H54 (cell line): ENCODE measurements around the gene PALB2.

Experiments used
- DNase-seq: peaks from one replicate; pipeline ENCODE4 v3.0.0; 2011; ENCODE audit warnings: low spot score, mixed read lengths; ENCODE audit not compliant: insufficient read length
- FAIRE-seq: peaks from 3 replicates; lab custom pipeline; 2011; peaks lifted over from hg19 to GRCh38; lab: Jason Lieb, UNC
- POLR2A ChIP-seq: IDR thresholded peaks from 2 replicates; pipeline ENCODE4 v1.6.1; 2011; ENCODE audit warnings: low read depth, mild to moderate bottlenecking, low read length

Gene PALB2

GRCh38 chr16:23581764-23582163, 59.3 kb downstream of the PALB2 start:
- DNase-seq: no peak
- no peak for TF ChIP-seq POLR2A
- no peak for FAIRE-seq

- DNase-seq: no peak
- no peak for FAIRE-seq
- no peak for TF ChIP-seq POLR2A
These were observed 60.7 kb downstream of the PALB2 start for GRCh38 chr16:23580391-23580790.

GRCh38 chr16:23579371-23579770, 61.7 kb downstream of the PALB2 start:
- no peak for TF ChIP-seq POLR2A
- DNase-seq (no peak), FAIRE-seq (no peak)

- TF ChIP-seq POLR2A: no peak
- no peak for FAIRE-seq
- DNase-seq: no peak
These were observed 62.8 kb downstream of the PALB2 start for GRCh38 chr16:23578101-23578830.

- FAIRE-seq: no peak
- no peak for DNase-seq
- TF ChIP-seq POLR2A: no peak
These were observed 63.6 kb downstream of the PALB2 start for GRCh38 chr16:23577493-23577892.

DNA sequence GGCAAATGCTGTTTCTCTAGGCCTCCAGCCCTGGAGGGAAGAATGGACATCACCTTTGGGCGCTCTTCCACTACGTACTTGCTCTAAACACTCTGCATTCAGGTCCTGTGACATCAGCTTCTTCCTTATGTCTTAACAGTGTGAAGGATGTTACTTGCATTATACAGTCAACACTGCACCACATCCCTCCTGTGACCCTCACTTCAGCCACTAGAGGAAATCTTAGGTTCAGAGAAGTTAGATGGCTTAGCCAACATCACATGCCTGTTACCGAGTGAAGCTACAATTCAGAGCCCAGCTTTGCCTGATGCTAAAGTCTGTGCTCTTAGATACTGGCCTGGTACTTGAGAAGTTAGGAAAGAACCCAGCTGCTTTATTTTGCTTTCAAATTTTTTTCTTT, 65.3 kb downstream of the PALB2 start:
- no peak for FAIRE-seq
- no peak for DNase-seq
- no peak for TF ChIP-seq POLR2A

GRCh38 chr16:23573817-23574216, 67.3 kb downstream of the PALB2 start:
- FAIRE-seq: no peak
- TF ChIP-seq POLR2A: no peak
- DNase-seq: no peak

- no peak for FAIRE-seq
- no peak for TF ChIP-seq POLR2A
- no peak for DNase-seq
These were observed 68.7 kb downstream of the PALB2 start for GRCh38 chr16:23572394-23572793.

DNA sequence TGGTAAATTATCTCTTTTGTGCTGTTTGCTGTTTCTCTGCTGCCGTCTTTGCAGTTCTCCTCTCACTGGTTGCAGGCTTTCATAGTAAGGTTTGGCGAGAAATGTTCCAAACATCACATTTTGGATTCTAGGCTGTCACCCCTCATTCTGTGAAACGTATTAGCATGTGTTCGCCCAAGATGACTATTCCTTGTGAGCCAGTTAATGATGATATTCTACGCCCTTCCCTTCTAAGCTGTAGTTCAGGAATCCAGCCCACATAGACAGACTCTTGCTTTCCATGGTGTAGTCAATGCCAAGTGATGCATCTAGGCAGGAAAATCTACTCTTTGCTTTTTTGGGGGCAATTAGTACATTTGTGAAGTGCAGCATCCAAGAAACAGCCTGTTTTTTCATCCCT, 69.2 kb downstream of the PALB2 start:
- no peak for TF ChIP-seq POLR2A
- DNase-seq (no peak), FAIRE-seq (no peak)

- no peak for TF ChIP-seq POLR2A
- FAIRE-seq: no peak
- DNase-seq: no peak
These were observed 70.0 kb downstream of the PALB2 start for GRCh38 chr16:23570992-23571632.

DNA sequence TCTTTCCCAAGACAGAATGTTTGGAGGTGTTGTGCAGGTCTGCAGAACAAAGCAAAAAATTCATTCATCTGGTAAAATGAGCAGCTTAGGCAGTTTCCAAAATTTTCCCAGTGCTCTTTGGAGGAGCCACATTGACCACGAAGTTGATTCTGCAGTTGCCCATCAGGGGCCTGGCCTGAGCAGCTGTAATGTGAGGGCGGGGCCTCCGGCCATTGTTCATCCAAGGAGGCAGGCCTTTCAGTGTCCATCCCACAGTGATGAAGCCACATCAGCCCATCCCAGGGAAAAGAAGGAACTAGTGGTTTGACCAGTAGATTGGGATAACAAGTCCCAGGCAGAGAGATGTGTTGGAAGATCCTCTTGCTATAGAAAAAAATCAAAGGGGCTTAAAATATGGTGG, 73.5 kb downstream of the PALB2 start:
- TF ChIP-seq POLR2A: no peak

DNA sequence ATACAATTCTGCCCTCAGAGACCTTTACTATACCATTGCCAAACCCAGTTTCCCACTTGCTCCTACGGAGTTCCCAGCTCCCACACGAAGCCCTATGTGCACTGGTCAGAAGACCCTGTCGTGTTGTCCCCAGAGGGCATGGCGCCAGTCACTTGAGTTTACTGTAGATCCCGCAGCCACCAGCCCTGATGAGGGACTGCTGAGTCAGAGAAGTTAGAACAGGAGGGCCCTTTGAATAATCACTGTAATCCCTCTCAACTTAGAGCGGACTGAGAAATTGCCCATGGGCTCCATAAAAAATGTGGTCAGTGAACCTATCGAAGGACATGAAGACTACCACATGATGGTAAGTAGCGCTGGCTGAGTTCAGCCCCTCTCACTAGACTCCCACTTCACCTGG, 74.4 kb downstream of the PALB2 start:
- DNase-seq (no peak), FAIRE-seq (no peak)
- no peak for TF ChIP-seq POLR2A

More for the DNA sequence above, 73.5 kb downstream of the PALB2 start:
- FAIRE-seq (no peak), DNase-seq (no peak)

- TF ChIP-seq POLR2A: no peak
- DNase-seq: no peak
- no peak for FAIRE-seq
These were observed 76.3 kb downstream of the PALB2 start for GRCh38 chr16:23564575-23565363.

GRCh38 chr16:23563186-23563585, 77.9 kb downstream of the PALB2 start:
- no peak for TF ChIP-seq POLR2A
- FAIRE-seq: no peak

More at GRCh38 chr16:23563186-23563585, 77.9 kb downstream of the PALB2 start:
- no peak for DNase-seq
